ENCODE data around the gene TAS1R3.
A peak's percentile ranks its signal among the peaks of the same experiment; 100 is the strongest.
"Not testable (repeated sequence)": the region's sequence is repeated elsewhere in the genome, so short reads cannot be mapped to it uniquely, and the experiment has no call there.

The TAS1R3 gene

DNA sequence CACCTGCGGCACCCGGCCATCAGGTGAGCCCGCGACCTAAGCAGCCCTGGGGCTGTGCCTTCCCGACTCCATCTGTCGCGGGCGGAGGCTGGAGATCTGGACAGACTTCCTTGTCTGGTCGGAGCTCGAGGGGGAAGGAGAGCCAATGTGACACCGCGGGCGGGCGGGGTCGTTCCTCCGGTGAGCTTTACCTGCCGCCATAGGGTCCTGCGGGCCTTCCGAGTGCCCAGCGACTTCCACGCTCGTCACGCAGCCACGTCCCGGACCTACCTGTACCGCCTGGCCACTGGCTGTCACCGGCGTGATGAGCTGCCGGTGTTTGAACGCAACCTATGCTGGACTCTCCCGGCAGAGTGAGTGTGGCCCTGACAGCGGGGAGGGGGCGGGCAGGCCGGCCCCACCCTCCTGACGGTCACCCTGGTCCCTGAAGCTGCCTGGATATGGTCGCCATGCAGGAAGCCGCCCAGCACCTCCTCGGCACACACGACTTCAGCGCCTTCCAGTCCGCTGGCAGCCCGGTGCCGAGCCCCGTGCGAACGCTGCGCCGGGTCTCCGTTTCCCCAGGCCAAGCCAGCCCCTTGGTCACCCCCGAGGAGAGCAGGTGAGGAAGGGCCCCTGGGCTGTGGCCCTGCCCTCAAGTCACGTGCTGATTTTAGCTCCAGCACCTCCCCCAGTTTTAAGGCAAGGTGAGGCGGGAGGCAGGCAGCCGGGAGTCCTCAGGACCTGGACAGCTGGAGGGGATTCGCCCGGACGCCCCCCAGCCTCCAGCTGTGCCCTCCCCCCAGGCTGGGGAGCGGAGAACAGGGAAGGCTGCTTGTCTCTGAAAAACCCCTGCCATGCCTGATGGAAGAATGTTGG is 21.6 kb upstream of the TAS1R3 start:
- peak; percentile 47 to 53 for DNase-seq

DNA sequence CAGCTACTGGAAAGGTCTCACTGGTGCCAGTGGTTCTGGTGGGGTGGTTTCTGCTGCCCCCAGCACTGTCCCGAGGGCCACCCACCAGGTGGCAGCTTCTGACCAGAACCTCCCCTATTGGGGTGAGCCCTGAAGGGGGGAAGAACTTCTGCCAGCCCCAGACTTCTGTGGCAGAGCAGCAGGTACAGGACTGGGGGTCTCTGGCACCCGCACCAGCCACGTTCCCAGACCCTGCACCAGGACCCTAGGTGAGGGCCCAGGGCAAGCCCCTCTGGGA is 21.0 kb upstream of the TAS1R3 start:
- DNase-seq, result no peak

DNA sequence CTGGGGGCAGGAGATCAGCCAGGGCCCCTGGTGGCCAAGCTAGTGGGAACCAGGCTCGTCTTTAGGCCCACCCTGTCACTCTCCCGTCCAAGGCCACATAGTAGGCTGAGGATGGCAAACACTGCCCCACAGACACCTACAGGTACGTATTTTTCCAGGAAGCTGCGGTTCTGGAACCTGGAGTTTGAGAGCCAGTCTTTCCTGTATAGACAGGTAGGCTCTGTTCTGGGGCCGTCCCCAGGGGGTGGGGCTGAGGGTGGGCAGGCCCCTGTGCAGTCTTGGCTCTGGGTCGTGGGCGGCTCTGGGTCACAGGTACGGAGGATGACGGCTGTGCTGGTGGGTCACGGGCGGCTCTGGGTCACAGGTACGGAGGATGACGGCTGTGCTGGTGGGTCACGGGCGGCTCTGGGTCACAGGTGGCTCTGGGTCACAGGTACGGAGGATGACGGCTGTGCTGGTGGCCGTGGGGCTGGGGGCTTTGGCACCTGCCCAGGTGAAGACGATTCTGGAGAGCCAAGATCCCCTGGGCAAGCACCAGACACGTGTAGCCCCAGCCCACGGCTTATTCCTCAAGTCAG is 20.5 kb upstream of the TAS1R3 start:
- DNase-seq, result no peak

DNA sequence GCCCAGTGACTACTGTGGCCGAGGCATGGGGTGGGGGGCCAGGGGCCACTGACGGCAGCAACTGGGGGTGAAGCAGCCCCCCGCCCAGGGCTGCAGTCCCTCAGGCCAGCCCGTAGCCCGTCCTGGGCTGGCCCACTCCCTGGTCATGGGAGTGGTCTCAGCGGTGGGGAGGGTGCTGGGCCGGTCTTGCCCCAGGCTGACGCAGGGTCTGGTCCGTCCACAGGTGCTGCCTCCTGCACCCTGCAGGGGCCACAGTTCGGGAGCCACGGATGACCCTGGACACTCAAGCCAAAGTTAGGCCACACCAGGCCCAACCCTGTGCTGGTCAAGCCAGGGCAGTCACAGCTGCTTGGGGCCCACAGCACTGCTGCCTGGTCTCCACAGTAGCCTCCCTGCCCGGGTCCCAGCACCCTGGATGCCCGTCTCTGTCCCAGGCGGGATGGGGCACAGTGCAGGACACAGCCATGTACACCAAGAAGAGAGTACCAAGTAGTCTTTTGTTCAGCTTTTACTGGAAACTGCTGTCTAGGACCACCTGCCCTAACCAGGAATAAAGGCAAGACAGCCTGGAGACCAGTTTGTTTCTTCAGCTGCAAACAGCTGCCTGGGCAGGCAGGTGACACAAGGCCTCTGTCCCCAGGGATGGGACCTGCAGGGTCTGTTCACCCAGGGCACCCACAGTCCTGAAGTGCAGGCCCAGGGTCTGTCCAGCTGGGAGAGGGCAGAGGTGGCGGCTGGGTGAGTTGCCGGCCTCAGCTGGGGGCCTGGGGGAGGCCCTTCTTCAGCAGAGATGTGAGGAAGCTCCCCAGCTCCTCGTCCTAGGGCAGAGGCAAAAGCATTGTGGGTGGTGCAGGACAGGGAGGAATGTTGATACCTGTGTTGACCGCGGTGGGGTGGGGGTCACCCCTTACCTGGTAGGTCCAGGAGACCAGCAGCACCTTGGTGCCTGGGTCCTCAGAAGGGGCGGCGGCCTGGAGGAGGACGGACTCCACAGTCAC is 19.7 kb upstream of the TAS1R3 start:
- DNase-seq, result no peak

DNA sequence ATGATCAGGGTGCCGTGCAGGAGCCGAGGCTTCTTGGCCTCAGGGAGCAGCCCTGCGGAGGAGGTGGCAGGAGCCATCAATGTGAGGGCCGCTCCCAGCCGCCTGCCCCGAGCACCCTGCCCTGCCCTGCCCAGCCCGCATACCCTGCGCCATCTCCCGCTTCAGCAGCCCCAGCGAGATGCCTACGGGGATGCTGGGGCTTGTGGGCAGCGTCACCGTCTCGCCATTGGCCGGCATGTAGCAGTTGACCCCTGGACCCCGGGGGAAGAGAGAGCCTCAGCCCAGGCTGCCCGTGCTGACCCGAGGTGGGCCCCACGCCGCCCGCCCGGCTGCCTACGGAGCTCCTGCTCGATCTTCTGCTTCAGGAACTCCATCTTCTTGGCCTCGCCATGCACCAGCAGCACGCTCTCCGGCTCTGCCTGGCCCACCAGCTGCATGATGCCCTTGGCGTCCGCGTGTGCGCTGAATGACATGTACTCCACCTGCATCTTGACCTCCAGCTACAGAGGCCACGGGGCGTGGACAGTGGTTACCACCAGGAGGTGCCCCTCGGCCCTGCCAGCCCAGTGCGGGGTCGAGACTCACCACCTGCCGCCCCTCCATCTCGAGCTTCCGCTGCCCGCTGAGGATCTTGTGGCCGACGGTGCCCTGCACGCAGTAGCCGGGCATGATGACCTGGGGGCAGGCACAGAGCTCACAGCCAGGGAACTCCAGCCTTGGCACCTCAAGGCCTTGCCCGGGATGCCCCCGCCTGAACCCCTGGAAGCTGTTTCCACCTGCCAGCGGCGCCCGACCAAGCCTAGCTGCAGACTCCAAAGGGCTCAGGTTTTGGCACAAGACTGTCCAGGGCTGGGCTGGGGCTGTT is 18.4 kb upstream of the TAS1R3 start:
- DNase-seq, result no peak

DNA sequence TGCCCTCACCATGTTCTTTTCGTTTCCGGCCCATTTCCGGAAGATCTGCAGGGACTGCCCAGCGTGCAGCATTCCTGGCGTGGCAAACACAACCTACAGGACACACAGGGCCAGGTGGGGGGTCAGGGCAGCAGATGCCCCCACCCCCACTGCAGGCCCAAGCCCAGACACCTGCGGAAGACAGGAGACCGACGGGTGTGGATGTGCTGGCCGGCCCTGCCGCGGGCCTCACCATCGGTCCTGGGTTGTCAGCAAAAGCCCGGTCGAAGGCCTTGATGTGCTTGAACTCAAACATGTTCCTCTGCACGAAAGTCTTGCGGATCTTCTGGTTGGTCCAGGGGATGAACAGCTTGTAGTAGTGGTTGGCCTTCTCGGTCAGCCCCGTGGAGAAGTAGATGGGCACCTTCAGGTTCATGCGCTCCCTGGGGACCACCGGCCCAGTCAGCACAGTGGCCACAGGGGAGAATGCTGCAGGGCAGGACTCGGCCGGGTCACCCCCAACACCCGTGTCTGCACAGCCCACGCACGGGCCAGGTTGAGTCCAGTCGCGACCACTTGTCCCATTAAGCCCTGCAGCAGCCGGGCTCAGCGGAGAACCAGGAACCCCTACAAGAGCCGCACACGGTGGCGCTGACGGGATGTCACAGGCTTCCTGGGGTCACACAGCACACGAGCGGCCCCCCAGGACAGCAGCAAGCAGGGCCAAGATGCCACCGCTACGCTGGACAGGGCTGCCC is 17.4 kb upstream of the TAS1R3 start:
- no peak for DNase-seq

DNA sequence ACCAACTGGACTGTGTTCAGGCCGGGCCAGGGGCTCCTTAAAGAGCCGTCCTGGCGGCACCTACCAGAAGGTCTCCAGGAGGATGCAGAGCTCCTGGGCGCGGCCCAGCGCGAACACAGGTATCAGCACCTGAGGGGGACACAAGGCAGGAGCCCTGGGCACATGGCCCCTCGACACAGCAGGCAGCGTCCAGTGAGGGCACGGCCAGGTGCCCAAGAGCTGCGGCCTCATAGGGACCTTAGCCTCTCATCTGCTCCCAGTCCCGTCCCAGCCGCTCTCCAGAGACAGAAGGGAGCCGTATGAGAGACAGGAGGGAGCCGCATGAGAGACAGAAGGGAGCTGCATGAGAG is 16.9 kb upstream of the TAS1R3 start:
- no peak for DNase-seq

DNA sequence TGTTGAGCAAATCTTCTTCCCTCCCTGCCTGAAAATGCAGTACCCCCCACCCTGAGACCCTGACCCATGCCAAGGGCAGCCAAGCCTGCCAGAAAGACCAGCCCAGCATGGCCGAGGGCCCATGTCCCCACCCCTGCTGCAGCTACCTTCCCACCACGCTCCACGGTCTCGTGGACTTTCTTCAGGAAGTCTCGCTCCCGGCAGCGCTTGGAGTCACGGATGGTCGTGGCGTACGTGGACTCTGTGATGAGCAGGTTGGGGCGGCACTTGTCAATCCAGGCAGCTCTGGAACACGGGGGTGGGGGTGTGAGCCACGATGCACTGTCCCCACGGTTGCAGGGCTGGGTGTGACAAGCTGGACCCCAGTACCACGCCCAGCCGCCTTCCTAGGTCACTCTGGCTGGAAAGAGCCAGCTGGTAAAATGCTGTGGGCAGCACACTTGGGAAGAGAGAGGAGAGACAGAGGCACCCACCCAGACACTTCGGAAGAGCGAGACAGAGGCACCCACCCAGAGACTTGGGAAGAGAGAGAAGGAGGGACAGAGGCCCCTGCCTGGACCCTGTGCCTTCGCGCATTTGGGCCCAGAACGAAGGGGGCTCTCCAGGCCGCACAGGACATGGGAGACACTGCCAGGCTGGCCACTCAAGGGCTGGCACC is 16.3 kb upstream of the TAS1R3 start:
- DNase-seq, result no peak

DNA sequence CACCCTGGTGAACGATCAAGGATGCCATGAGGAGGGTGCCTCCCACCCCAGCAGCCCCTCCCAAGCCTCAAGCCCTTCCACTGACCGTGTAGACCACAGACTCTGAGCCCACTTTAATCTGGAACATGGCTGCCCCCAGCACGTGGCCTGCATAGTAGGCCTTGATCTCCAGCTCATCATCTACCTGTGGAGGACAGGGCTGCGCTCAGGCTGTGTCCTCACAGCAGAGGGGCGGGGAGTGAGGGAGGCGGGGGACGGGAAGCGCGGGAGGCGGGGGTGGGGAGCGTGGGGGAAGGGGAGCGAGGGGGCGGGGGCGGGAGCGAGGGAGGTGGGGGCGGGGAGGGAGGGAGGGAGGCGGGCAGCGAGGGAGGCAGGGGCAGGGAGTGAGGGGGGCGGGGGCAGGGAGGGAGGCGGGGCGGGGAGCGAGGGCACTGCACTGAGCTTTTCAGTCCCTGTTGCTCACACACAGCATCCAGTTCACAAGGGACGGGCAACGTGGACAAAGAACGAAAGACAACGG is 15.6 kb upstream of the TAS1R3 start:
- DNase-seq, result no peak

DNA sequence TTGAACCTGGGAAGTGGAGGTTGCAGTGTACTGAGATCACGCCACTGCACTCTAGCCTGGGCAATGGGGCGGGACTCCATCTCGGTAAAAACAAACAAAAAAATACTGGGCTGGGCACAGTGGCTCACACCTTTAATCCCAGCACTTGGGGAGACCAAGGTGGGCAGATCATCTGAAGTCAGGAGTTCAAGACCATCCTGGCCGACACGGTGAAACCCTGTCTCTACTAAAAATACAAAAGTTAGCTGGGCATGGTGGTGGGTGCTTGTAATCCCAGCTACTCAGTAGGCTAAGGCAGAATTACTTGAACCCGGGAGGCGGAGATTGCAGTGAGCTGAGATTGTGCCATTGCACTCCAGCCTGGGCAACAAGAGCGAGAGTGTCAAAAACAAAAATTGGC is 14.9 kb upstream of the TAS1R3 start:
- not testable (repeated sequence) for DNase-seq

DNA sequence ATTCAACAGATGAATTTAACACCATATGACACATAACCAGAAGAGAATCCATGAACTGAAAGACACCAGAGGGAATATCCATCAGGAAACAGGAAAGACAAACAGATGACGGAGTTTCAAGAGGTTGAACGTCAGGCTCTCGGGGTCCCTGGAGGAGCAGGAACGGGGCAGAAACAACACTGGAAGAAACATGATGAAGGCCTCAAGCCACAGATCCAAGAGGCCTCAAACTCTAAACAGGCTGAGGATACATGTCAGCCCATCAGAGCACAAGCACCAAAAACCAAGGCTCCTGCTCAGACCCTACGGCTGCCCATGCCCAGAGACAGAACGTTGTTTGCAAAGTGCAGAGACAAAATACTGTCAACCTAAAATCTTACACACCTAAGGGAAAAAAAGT is 13.7 kb upstream of the TAS1R3 start:
- no peak for DNase-seq

DNA sequence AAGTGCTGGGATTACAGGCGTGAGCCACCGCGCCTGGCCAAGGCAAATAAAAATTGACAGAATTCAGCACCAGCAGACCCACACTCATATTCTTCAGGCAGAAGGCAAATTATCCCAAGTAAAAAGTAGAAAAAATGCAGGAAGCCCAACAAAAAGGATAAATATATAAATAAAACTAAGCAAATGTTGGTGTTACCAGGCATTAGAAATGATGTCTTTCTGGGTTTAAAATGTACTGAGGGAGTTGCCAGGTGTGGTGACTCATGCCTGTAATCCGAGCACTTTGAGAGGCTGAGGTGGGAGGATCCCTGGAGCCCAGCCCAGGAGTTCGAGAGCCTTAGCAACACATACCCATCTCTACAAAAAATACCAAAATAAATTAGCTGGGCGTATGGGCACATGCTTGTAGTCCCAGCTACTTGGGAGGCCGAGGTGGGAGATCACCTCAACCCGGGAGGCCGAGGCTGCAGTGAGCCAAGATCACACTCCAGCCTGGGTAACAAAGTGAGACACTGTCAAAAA is 12.9 kb upstream of the TAS1R3 start:
- no peak for DNase-seq

DNA sequence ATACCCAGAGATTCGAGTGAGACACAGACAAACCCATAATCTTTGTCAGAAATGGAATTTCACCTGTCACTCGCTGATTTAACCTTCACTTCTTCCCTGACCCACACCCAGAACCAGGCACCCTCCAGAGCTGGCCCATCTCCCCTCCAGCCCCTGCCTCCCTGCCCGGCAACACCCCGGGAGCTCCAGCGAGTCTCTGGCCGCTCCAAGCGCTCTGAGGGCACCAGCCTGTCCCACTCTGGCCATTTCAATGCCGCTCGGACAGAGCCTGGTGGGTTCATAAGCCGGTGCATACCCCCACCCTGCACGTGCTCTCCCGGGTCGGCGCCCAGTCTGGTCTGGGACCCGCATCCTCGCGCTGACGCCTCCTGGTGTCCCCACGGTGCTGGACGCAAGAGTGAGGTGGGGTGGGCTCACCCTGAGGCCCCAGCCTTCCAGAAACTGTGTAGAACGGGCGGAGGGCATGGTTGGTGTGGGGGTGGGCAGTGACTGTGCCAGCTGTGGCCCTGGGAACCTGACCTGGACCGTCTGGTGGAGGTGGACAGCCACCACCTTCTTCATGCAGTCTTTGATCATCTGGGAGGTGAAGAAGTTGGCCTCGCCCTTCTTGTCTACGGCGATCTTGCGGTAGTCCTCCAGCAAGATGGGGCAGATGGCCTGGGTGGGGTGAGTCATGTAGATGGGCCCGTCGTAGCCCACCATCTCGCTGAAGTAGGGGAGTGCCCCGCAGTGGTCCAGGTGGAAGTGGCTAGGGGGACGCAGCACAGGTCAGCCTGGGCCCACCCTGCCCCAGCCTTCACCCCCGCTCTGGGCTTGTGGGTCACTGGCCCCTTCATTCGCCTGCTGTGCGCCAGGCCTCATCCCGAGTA is 12.1 kb upstream of the TAS1R3 start:
- no peak for DNase-seq

DNA sequence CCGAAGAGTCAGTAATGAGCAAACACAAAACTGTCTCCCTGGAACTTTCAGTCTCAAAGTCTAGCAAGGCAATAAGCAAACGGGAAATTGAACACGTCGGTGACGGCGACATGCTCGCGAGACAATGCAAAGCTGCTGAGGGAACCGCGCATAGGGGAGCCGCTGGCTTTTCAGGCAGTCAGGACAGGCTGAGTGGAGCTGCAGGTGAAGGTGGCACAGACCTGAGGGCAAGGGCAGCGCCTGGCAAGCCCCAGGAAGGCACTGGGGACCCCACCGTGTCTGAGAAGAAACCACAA is 11.5 kb upstream of the TAS1R3 start:
- DNase-seq, result no peak

DNA sequence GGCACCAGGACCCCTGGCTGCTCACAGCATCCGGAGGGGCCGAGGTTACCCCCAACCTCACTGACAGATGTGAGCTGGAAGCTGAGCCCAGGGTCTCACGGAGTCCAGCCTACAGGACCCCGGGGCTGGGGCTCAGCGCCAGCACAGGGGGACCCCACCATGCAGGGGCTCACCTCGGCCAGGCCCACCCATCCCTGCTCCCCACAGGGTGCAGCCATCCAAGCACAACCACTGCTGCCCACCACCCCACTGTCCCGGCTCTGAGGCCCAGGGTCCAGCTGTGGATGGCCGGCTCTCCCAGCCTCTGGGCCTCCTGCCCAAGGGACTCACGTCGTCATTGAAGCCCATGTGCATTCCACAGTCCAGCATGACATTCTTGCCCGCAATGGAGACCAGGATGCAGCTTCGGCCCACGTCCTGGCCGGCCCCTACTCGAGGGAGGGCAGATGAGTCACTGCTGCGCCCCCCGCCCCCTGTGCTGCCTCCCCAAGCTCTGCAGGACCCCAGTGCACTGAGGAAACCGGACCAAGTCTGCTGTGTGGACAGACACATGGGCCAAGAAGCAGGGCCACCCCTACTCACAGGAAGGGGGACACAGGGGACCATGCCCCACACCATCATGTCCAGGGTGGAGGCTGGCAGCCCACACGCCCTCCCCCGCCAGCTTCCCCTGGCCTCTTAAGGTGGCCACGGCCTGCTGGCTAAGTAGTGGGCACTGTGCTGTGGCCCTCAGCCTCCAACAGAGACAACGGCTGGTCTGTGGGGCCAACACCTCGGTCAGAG is 10.2 kb upstream of the TAS1R3 start:
- no peak for DNase-seq

DNA sequence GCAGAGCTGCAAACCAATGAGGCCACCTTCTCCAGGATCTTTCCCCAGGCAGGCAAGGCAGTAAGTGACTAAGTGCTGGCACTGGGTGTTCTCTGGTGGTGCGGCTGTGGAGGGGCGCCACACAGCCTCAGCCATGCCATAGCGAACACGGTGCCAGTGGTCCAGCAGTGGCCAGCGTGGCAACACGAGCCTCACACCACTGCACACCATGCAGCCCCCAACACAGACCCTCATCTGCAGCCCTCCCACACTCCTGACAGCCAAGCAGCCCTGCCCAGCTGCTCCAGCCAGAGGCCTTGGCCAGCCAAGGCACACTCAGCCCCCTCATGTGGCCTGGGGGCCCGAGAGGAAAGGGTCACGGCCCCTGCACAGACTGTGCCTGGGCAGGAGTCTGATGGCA is 9.6 kb upstream of the TAS1R3 start:
- no peak for DNase-seq

DNA sequence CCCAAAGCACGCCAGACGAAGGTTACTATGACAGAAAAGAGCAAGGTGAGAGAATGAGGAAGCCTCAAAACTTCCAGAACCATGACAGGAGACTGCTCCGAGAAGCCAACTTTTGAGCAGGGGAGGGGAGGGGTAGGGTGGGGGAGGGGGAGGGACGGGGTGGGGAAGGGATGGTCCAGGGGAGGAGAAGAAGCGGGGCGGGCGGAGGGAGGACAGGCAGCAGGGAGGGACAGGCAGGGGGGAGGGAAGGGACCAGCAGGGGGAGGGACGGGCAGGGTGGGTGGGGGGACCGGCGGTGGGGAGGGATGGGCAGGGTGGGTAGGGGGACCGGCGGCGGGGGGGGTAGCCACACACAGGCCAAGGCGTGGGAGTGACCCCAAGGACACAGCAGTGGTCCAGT is 8.7 kb upstream of the TAS1R3 start:
- DNase-seq, result no peak

DNA sequence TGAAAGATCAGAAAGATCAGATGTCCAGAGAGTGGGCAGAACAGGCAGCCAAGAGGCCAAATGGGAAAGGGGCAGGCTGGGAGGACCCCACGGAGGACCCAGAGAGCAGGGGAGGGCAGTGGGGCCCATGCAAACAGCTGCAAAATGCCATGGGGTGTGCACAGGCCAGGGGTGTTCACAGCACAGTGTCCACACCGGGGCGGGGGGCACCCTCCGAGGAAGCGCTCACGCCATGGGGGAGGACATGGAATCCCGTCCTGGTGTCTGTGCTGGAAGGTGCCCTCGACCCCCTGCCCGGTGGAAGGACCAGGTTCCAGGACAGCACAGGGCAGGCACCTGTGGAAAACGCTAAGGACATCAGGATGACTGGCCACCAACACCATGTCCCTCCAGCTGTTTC is 8.1 kb upstream of the TAS1R3 start:
- DNase-seq, result no peak

DNA sequence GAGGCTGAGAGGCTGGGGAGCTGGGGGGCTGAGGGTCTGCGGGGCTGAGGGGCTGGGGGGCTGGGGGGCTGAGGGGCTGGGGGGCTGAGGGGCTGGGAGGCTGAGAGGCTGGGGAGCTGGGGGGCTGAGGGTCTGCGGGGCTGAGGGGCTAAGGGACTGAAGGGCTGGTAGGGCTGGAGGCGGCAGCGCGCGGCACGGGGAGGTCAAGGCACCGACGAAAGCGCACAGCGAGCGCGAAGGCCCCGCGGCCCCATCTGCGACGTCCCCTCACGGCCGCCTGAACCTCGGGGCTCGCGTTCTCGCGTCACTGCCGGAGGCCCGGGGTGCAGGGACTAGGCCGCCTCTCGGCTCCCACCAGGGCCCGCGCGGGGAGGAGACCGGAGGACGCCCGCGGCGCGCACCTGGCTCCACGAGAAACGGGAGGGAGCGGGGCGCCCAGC is 7.0 kb upstream of the TAS1R3 start:
- DNase-seq, result no peak
